GM19351 (cell line): ENCODE data around the gene P2RX5.

ENCODE experiments used
- ATAC-seq: cut with Tn5 transposase; IDR thresholded peaks from one replicate; pipeline ENCODE4 v1.9.1; 2021; ENCODE audit warnings: mild to moderate bottlenecking, moderate library complexity; ENCODE audit not compliant: unreplicated experiment

P2RX5 gene

DNA sequence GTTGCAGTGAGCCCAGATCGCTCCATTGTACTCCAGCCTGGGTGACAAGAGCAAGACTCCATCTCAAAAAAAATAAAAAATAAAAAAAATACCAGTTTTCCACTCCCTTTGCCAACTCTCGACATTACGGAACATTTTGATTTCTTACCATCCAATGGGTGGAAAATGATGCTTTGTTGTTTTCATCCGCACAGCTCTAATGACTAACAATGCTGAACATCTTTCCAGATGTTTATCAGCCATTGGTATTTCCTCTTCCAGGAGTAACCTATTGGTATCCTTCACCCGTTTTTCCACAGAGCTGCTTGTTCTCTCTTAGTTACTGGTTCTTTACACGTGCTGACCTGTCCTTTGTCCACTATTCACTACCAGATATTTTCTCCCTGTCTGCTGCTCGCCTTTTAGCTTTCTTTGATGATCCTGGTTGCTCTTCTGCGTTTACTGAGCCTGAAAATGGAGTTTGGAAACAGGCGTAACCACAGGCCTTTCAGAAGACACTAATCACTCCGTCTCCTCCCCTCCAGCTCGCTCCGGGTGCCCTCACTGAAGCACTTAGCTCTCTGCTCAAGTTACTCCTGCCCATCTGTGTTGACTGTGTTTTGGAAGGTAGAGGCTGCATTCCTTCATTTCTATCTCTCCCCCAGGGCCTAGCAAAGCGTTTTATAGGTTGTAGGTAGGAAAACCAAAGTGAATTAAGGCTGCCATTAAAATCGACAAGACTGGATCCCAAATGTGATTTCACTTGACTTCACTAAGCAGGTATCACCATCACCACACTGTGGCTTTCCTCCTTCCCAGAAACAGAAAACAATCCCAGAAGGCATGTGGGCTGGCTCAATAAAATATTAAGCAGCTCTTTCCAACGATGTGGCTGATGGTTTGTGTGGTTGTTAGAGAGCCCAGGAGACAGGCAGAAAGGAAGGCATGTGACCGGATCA lies 68.9 kb downstream of the P2RX5 start:
- no peak for ATAC-seq
